IPS-18c (cell line): ENCODE measurements around the gene ACOT8.
A peak's percentile ranks its signal among the peaks of the same experiment; 100 is the strongest.

ENCODE experiments used
- H3K4me3 ChIP-seq: 2 replicates; pipeline ENCODE4 v1.7.0; 2013; ENCODE audit warnings: low read depth, mild to moderate bottlenecking, low read length, moderate library complexity; ENCODE audit not compliant: insufficient read depth
- H3K9me3 ChIP-seq: one replicate; pipeline ENCODE4 v1.6.1; 2013; ENCODE audit warnings: mild to moderate bottlenecking, low read length, moderate library complexity; ENCODE audit not compliant: control insufficient read depth, insufficient read depth

Gene ACOT8

GRCh38 chr20:45796337-45797065 is 60.7 kb downstream of the ACOT8 start:
- H3K4me3 ChIP-seq = no peak overlapping the region
- no peaks in the 10 kb centered on the region for H3K9me3 ChIP-seq

DNA sequence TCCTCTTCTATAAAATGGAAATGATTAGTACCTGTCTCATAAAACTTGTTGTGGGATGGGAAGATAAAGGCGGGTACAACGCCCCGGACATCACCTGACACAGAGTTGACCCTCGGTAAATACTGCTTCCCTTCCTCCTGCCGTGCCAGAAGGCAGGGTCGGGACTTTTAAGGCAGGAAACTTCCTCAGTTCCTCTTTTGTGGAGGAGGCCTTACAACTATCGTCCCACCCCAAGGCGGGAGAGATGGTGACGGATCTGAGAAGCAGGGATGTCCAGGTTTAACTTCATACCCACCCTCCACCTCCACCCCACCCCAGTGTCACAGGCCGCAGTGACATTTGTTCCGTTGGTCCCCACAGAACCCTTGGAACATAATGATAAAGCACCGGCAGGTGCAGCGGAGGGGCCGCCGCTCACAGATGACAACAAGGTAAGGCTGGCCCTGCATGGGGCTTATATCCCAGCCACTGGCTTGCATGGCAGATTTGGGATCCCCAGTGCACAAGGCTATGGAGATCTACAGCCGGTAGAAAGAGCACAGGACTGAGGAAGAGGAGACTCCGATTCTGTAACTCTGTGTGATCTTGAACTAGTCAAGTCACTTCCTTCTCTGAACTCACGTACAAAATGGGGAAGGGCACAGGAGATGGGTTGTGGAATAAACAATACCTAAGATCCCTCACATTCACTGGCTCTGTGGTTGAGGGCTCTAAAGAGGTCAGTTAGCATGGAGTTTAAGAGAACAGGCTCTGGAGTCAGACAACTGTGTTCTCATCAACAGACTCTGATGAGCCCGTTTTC is 64.7 kb downstream of the ACOT8 start:
- Histone ChIP-seq H3K9me3 (no peaks in the 10 kb centered on the region), H3K4me3 (peak overlapping the region; percentile 91)
